Measurements from ENCODE around the gene EXO1.

EXO1 gene

DNA sequence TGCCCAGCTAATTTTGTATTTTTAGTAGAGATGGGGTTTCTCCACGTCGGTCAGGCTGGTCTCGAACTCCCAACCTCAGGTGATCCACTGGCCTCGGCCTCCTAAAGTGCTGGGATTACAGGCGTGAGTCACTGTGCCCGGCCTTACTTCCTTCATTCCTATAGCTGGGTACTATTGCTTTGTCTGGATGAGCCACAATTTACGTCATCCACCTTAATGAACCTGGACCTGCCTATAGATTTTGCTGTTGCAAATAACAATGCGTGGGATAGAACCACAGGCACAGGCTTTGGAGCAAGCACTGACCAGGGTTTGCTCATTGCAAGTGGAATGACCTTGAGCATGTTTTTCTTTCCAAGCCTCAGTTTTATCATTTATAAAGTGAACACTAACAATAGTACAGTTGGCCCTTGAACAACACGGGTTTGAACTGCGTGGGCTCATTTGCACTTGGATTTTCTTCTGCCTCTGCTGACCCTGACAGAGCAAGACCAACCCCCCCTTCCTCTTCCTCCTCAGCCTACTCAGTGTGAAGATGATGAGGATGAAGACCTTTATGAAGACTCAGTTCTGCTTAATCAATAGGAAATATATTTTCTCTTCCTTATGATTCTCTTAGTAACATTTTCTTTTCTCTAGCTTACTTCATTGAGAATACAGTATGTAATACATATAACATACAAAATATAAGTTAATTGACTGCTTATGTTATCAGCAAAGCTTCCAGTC is 76.2 kb downstream of the EXO1 start:
- TF ChIP-seq, protein P1, sequence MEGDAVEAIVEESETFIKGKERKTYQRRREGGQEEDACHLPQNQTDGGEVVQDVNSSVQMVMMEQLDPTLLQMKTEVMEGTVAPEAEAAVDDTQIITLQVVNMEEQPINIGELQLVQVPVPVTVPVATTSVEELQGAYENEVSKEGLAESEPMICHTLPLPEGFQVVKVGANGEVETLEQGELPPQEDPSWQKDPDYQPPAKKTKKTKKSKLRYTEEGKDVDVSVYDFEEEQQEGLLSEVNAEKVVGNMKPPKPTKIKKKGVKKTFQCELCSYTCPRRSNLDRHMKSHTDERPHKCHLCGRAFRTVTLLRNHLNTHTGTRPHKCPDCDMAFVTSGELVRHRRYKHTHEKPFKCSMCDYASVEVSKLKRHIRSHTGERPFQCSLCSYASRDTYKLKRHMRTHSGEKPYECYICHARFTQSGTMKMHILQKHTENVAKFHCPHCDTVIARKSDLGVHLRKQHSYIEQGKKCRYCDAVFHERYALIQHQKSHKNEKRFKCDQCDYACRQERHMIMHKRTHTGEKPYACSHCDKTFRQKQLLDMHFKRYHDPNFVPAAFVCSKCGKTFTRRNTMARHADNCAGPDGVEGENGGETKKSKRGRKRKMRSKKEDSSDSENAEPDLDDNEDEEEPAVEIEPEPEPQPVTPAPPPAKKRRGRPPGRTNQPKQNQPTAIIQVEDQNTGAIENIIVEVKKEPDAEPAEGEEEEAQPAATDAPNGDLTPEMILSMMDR (IDR thresholded peaks at IDR 0.05; ENCODE audit: insufficient read depth, low read length): no peak
- TF ChIP-seq GABPA (IDR thresholded peaks at IDR 0.05; ENCODE audit: low read depth) (no peak), POLR2AphosphoS5 (IDR thresholded peaks at IDR 0.05; ENCODE audit: low read depth) (no peak), SPI1 (IDR thresholded peaks at IDR 0.05; ENCODE audit: borderline replicate concordance, low read depth) (no peak)
- TF ChIP-seq, protein P2, sequence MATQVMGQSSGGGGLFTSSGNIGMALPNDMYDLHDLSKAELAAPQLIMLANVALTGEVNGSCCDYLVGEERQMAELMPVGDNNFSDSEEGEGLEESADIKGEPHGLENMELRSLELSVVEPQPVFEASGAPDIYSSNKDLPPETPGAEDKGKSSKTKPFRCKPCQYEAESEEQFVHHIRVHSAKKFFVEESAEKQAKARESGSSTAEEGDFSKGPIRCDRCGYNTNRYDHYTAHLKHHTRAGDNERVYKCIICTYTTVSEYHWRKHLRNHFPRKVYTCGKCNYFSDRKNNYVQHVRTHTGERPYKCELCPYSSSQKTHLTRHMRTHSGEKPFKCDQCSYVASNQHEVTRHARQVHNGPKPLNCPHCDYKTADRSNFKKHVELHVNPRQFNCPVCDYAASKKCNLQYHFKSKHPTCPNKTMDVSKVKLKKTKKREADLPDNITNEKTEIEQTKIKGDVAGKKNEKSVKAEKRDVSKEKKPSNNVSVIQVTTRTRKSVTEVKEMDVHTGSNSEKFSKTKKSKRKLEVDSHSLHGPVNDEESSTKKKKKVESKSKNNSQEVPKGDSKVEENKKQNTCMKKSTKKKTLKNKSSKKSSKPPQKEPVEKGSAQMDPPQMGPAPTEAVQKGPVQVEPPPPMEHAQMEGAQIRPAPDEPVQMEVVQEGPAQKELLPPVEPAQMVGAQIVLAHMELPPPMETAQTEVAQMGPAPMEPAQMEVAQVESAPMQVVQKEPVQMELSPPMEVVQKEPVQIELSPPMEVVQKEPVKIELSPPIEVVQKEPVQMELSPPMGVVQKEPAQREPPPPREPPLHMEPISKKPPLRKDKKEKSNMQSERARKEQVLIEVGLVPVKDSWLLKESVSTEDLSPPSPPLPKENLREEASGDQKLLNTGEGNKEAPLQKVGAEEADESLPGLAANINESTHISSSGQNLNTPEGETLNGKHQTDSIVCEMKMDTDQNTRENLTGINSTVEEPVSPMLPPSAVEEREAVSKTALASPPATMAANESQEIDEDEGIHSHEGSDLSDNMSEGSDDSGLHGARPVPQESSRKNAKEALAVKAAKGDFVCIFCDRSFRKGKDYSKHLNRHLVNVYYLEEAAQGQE (IDR thresholded peaks at IDR 0.05; ENCODE audit: insufficient replicate concordance, low read depth): no peak
- no peak for DNase-seq (ENCODE audit: low read depth in 1 of 2, low spot score in 1 of 2)
- Histone ChIP-seq H3K27ac (replicated peaks) (no peak overlapping the region), H3K4me3 (replicated peaks; ENCODE audit: insufficient read depth, low read length) (no peak overlapping the region), H3K27me3 (ENCODE audit: insufficient read depth, poor library complexity, severe bottlenecking) (no peaks in the 10 kb centered on the region)

DNA sequence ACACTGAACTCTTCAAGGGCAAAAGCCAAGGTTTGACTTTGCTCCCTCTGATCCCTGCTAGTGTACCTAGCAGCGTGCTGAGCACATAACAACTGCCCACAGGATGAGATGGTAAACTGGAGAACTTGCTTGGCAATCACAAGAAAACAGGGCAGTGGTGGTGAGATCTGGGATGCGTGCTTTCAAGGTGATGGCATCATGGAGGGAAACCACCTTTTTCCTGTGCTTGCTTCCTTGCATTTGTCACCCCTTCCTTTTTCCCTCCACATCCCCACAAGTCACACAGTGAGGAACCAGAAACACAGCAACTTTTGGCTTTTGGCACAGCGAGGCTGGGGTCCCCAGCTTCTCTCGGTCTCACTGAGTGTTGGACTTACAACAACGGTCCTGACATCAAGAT is 78.1 kb downstream of the EXO1 start:
- H3K27me3 ChIP-seq (ENCODE audit: insufficient read depth, poor library complexity, severe bottlenecking): no peaks in the 10 kb centered on the region
- H3K4me3 ChIP-seq (replicated peaks; ENCODE audit: insufficient read depth, low read length): no peak overlapping the region
- no peak overlapping the region for H3K27ac ChIP-seq (replicated peaks)
- TF ChIP-seq POLR2AphosphoS5 (IDR thresholded peaks at IDR 0.05; ENCODE audit: low read depth) (no peak), GABPA (IDR thresholded peaks at IDR 0.05; ENCODE audit: low read depth) (no peak), SPI1 (IDR thresholded peaks at IDR 0.05; ENCODE audit: borderline replicate concordance, low read depth) (no peak)
- TF ChIP-seq, protein P2 (IDR thresholded peaks at IDR 0.05; ENCODE audit: insufficient replicate concordance, low read depth): no peak
- TF ChIP-seq, protein P1 (IDR thresholded peaks at IDR 0.05; ENCODE audit: insufficient read depth, low read length): no peak
- DNase-seq (ENCODE audit: low read depth in 1 of 2, low spot score in 1 of 2): no peak

DNA sequence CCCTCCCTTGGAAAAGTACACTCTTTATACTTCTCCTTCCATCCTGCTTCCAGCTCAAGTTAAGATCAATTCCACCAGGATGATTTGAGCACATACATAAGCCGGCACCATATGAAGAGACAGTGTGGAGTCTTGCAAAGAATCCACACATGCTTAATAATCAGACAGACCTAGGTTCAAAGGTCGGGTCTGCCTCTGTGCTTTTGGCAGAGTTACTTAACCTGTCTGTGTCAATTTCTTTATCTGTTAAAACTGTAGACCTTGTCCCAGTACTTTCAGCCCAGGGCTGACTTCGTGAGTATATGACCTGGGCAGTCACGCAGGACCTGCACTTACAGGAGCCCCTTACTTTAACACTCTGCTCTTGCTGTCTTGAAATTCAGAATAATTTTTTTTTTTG is 79.3 kb downstream of the EXO1 start:
- Histone ChIP-seq H3K27ac (replicated peaks) (no peak overlapping the region), H3K4me3 (replicated peaks; ENCODE audit: insufficient read depth, low read length) (no peak overlapping the region), H3K27me3 (ENCODE audit: insufficient read depth, poor library complexity, severe bottlenecking) (no peaks in the 10 kb centered on the region)
- no peak for TF ChIP-seq POLR2AphosphoS5 (IDR thresholded peaks at IDR 0.05; ENCODE audit: low read depth)
- no peak for DNase-seq (ENCODE audit: low read depth in 1 of 2, low spot score in 1 of 2)

DNA sequence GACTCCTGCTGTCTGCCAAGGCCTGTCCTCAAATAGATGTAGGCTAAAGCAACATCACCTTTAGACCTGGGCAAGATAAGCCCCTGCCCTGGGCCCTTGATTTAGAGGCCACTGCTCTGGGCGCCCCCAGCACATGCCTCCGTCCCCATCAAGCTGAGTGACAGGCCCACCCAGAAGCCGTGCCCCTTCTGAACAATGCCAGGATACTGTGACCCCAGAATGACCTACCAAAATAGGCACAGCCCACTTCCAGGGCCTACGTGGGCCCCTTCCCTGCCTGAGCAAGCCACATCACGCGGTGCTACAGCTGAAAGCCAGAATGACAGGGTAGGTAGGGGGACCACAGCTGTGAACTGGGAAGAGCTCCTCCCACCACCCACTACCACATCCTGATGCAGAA is 84.8 kb downstream of the EXO1 start:
- no peak overlapping the region for H3K4me3 ChIP-seq (replicated peaks; ENCODE audit: insufficient read depth, low read length)
- H3K27me3 ChIP-seq (ENCODE audit: insufficient read depth, poor library complexity, severe bottlenecking): peaks cover 10% of the 10 kb centered on the region
- no peak overlapping the region for H3K27ac ChIP-seq (replicated peaks)
- DNase-seq (ENCODE audit: low read depth in 1 of 2, low spot score in 1 of 2): no peak
- TF ChIP-seq POLR2AphosphoS5 (IDR thresholded peaks at IDR 0.05; ENCODE audit: low read depth) (no peak), SPI1 (IDR thresholded peaks at IDR 0.05; ENCODE audit: borderline replicate concordance, low read depth) (no peak), GABPA (IDR thresholded peaks at IDR 0.05; ENCODE audit: low read depth) (no peak)
- TF ChIP-seq, protein P1 (IDR thresholded peaks at IDR 0.05; ENCODE audit: insufficient read depth, low read length): no peak
- TF ChIP-seq, protein P2 (IDR thresholded peaks at IDR 0.05; ENCODE audit: insufficient replicate concordance, low read depth): no peak

All from HL-60 (cell line).